CD4-positive, CD25-positive, alpha-beta regulatory T cell (primary cell): ENCODE data around the gene PKDREJ. TPM values are rescaled to one million over a fixed set of nuclear protein-coding genes. Genes with fewer than 3 reads are reported as not detected.

Experiments used
- ATAC-seq, 2 donors: fragments of 150-1000 bp; cut with Tn5 transposase; one replicate each; pipeline ENCODE4 v1.10.0; 2021; ENCODE audit warnings: low read depth in 2 of 2, moderate number of reproducible peaks in 2 of 2, moderate library complexity in 1 of 2
- DNase-seq, 3 donors: peaks; one replicate each; pipeline versions ENCODE4 v3.0.0 to v3.0.0-alpha.2; 2012 to 2022; ENCODE audit warnings: mixed read lengths in 1 of 3
- H3K27ac ChIP-seq: one replicate; pipeline ENCODE4 v1.7.0; 2013; ENCODE audit warnings: mild to moderate bottlenecking, low read length; ENCODE audit not compliant: insufficient read depth, poor library complexity, severe bottlenecking
- H3K27me3 ChIP-seq: one replicate; pipeline ENCODE4 v1.7.0; 2013; ENCODE audit warnings: low read length; ENCODE audit not compliant: control insufficient read depth, insufficient read depth
- H3K36me3 ChIP-seq: one replicate; pipeline ENCODE4 v1.7.0; 2013; ENCODE audit warnings: mild to moderate bottlenecking, low read length, moderate library complexity; ENCODE audit not compliant: control insufficient read depth, insufficient read depth
- H3K4me1 ChIP-seq: 2 replicates; pipeline ENCODE4 v1.7.0; 2013; ENCODE audit warnings: mild to moderate bottlenecking, low read length; ENCODE audit not compliant: insufficient read depth, control insufficient read depth, poor library complexity, severe bottlenecking
- H3K4me3 ChIP-seq: one replicate; pipeline ENCODE4 v1.7.0; 2013; ENCODE audit warnings: low read depth, mild to moderate bottlenecking, low read length, moderate library complexity
- H3K9me3 ChIP-seq, 2 experiments: 1 replicate in 1 of 2; 2 replicates in 1 of 2; pipeline ENCODE4 v1.7.0; 2013; ENCODE audit warnings: low read length in 2 of 2, mild to moderate bottlenecking in 1 of 2, moderate library complexity in 1 of 2; ENCODE audit not compliant: control insufficient read depth in 2 of 2
- H3K27ac Mint-ChIP-seq, 3 donors: one replicate each; pipeline ENCODE4 v1.8.0; 2020 to 2022; ENCODE audit warnings: mild to moderate bottlenecking in 3 of 3, mixed read lengths in 3 of 3, moderate library complexity in 2 of 3
- H3K27me3 Mint-ChIP-seq: one replicate; pipeline ENCODE4 v1.8.0; 2022; ENCODE audit warnings: mild to moderate bottlenecking, mixed read lengths
- H3K36me3 Mint-ChIP-seq: one replicate; pipeline ENCODE4 v1.8.0; 2020; ENCODE audit warnings: mixed read lengths
- H3K4me1 Mint-ChIP-seq, 4 donors: one replicate each; pipeline ENCODE4 v1.8.0; 2020 to 2022; ENCODE audit warnings: mixed read lengths in 4 of 4, mild to moderate bottlenecking in 1 of 4
- H3K4me3 Mint-ChIP-seq, 4 donors: one replicate each; pipeline ENCODE4 v1.8.0; 2020 to 2022; ENCODE audit warnings: mild to moderate bottlenecking in 4 of 4, mixed read lengths in 4 of 4, moderate library complexity in 3 of 4
- H3K9me3 Mint-ChIP-seq, 7 donors: one replicate each; pipeline ENCODE4 v1.8.0; 2020 to 2022; ENCODE audit warnings: mixed read lengths in 7 of 7, mild to moderate bottlenecking in 3 of 7, moderate library complexity in 2 of 7
- polyA plus RNA-seq, 4 donors: library from polyadenylated mRNA; unstranded; fragments of 300-500 nt; fragmentation: Illumina TruSeq; gene quantifications; one replicate each; pipeline ENCODE4 v1.2.3, GENCODE V29; 2021
- total RNA-seq: library from RNA; stranded (reverse); gene quantifications from one replicate; pipeline ENCODE4 v1.2.3, GENCODE V29; 2022

The PKDREJ gene
- total and polyA plus RNA-seq, 5 donors from 2014 or later = 0.19 TPM; not detected in 4

DNA sequence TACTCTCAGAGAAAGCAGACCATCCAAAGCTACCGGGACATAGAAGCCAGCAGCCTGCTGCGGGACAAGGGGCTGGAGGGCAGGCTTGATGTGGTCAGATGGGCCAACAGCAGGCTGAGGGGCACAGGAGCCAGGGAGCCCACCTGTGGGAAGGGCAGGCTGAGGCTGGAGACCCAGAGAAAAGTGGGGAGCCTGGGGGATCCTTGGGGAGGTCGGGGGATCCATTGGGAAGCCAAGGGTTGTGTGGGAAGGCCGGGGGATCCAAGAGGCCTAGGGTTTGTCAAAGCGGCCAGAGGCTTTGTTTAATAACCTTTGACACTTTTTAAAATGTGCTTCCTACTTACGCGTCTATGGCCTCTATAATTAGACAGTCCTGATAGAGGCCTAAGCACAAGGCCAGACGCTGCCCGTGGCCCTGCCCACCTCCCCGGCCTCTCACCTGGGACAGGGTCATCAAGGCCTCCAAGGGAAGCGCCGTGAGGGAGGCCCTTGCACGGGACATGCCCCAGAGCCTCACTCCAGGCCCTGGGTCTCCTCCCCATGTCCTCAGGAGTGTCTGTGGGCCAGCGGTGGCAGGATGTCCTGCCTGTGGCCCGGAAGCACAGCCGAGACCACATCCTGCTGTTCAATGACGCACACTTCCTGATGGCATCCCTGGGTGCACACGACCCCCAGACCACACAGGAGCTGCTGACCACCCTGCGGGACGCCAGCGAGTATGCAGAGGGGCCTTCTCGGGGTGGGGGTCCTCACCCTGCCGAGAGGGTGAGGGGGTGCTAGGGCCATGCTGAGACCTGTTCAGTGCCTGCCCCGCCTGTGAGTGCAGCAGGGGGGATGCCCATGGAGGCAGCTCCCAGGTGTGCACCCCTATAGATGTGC, 25.0 kb upstream of the PKDREJ start:
- peak; percentile 39 to 52 for ATAC-seq

DNA sequence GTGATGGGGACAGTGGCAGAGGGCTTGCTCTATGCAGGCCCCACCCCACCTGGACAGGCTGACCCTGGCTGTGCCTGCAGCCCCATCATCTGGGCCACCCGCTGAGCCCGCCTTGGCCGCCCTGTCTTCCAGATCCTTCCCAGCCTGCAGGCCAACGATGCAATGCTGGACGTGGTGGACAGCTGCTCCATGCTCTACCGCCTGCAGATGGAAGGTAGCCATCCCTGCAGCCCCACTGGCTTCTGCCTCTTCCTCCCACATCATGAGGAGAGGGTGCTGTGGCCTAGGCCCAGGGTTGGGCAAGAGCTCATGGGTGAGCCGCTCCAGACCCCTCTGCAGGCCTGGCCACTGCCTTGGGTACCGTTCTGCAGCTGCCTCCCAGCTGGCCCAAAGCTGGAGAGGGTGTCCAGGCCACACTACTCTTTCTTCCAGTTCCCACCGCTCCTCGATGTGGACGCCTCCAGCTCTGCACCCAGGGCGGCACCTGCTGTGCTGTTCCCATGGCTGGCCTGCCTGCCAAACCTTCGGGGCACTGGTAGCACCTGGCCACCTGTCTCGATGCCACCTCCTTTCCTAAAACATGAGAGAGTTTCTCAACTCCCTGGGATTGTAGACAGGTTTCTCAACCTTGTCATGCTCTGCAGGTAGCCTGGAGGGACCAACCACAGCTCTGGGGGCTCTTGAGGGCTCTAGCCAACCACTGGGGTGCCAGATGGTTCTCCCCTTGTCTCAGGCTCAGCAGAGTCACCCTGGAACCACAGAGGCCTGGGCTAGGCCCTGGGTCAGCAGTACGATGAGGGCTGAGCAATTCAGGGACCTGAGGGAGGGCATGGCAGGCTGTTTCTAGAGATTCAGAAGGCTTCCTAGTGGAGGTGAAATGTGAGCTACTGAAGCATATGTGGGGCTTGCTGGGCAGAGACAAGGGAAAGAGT, 24.1 kb upstream of the PKDREJ start:
- peaks cover 0 to 1% (median 0%) of the 10 kb centered on the region in 7 donors for H3K9me3 Mint-ChIP-seq
- Histone ChIP-seq H3K27me3 (no peaks in the 10 kb centered on the region), H3K27ac (no peak overlapping the region), H3K4me1 (peaks cover 11% of the 10 kb centered on the region), H3K36me3 (peaks cover 5% of the 10 kb centered on the region), H3K4me3 (no peak overlapping the region), H3K9me3 (no peaks in the 10 kb centered on the region)
- DNase-seq (no peak), ATAC-seq (no peak)
- H3K4me1 Mint-ChIP-seq = peaks cover 0 to 16% (median 4%) of the 10 kb centered on the region in 4 donors
- peak overlapping the region in 2 of 3 donors; percentile 22 to 76 for H3K27ac Mint-ChIP-seq
- H3K36me3 Mint-ChIP-seq = peaks cover 15% of the 10 kb centered on the region
- no peaks in the 10 kb centered on the region for H3K27me3 Mint-ChIP-seq
- H3K4me3 Mint-ChIP-seq = no peak overlapping the region

More for the DNA sequence above, 25.0 kb upstream of the PKDREJ start:
- peak overlapping the region; percentile 22 to 76 (median 32) for H3K27ac Mint-ChIP-seq
- Histone ChIP-seq H3K36me3 (peaks cover 5% of the 10 kb centered on the region), H3K27me3 (no peaks in the 10 kb centered on the region), H3K4me1 (peaks cover 11% of the 10 kb centered on the region), H3K4me3 (no peak overlapping the region), H3K27ac (no peak overlapping the region), H3K9me3 (no peaks in the 10 kb centered on the region)
- peaks cover 18% of the 10 kb centered on the region for H3K36me3 Mint-ChIP-seq
- H3K27me3 Mint-ChIP-seq = no peaks in the 10 kb centered on the region
- peak overlapping the region in 1 of 4 donors; percentile 7 for H3K4me3 Mint-ChIP-seq
- peaks cover 0 to 19% (median 4%) of the 10 kb centered on the region in 4 donors for H3K4me1 Mint-ChIP-seq
- DNase-seq = peak in 1 of 3 donors; percentile 71
- peaks cover 0 to 3% (median 0%) of the 10 kb centered on the region in 7 donors for H3K9me3 Mint-ChIP-seq

DNA sequence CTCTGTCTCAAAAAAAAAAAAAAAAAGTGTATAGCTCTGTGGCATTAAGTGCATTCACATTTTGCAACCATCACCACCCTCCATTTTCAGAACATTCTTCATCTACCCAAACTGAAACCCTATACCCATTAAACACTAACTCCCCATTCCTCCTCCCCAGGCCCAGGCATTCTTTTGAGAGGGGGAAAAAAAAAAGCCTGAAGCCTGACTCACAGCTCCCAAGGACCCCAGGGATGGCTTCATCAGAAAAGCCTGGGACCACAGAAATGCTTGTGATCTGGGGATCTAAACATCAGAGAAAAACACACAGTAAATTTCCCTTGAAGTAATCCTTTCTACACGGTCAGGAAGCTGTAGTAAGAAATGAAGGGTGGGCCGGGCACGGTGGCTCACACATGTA, 22.9 kb upstream of the PKDREJ start:
- Histone ChIP-seq H3K4me1 (peaks cover 11% of the 10 kb centered on the region), H3K27ac (no peak overlapping the region), H3K4me3 (no peak overlapping the region), H3K27me3 (no peaks in the 10 kb centered on the region), H3K9me3 (no peaks in the 10 kb centered on the region), H3K36me3 (peaks cover 5% of the 10 kb centered on the region)
- H3K36me3 Mint-ChIP-seq = peaks cover 22% of the 10 kb centered on the region
- no peaks in the 10 kb centered on the region for H3K27me3 Mint-ChIP-seq
- DNase-seq (no peak), ATAC-seq (no peak)
- H3K27ac Mint-ChIP-seq = no peak overlapping the region
- no peak overlapping the region for H3K4me3 Mint-ChIP-seq
- peaks cover 0 to 1% (median 0%) of the 10 kb centered on the region in 7 donors for H3K9me3 Mint-ChIP-seq
- peaks cover 0 to 15% (median 4%) of the 10 kb centered on the region in 4 donors for H3K4me1 Mint-ChIP-seq

DNA sequence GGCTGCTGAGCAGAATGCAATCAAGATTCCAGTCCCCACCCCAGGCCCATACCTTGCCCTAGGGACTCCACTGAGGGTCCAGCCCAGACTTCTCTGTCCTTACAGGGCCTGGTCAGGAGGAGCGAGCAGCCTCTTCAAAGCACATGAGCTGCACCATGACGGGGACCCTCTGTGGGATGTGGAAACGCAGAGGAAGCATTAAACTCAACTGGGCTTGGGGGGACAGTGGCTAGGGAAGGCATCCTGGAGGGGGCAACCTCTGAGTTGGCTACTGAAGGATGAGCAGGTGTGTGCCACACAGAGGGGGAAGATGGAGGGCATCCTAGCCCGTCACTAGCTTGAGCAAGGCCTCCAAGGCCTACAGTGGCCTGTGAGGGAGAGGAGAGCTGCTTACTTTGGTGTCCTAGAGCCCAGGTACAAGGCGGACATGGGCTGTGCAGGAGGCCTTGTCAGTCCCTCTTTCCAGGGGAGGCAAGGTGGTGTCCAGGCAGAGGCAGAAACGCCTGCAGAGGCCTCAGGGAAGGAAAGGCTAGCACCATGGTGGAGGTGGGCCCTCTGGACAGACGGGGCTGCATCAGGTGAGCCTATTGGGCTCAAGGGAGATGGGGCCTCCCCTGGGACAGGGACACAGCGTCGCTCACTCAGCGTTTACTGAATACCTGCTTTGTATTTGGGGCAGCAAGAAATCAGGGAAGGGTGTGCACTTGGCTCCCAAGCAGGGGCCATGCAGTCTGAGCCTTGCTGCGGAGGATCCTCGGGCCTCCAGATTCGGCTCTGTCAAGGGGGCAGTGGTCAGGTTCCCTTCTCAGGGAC, 18.9 kb upstream of the PKDREJ start:
- Mint-ChIP-seq H3K4me3 (no peak overlapping the region), H3K27ac (no peak overlapping the region), H3K4me1 (peaks cover 0 to under 1% (median 0%) of the 10 kb centered on the region in 4 donors), H3K9me3 (no peaks in the 10 kb centered on the region), H3K36me3 (peaks cover 28% of the 10 kb centered on the region), H3K27me3 (no peaks in the 10 kb centered on the region)
- Histone ChIP-seq H3K27me3 (no peaks in the 10 kb centered on the region), H3K9me3 (no peaks in the 10 kb centered on the region), H3K4me1 (no peaks in the 10 kb centered on the region), H3K36me3 (peaks cover 20% of the 10 kb centered on the region), H3K4me3 (no peak overlapping the region), H3K27ac (no peak overlapping the region)
- DNase-seq = no peak
- ATAC-seq = no peak

DNA sequence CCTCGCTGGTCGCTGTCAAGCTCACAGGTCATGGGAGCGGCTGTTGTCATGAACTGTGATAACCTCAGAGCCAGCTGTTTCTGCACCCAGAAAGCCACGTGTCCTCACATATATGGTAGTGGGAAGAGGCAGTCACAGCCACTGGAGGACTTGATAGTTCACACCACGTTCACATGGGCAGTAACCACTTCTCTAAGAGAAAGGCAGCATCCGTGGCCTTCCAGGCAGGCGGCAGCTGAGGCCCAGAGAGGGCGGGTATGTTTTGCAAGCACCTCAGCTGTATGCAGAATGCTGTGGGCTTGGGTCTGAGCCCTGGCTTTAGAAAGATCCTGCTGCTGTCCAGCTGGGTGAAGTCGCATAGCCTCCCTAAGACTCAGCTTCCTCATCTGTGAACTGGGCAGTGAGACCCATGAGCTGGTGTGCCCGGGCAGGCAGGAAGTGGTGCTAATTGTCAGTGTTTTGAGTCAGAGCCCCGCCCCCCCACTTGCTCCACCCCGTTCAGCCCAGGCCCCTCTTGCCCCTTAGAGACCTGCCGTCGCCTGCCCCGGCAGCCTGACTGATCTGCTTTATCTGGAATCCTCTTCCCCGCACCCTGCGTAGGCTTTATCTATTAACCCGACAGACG, 18.0 kb upstream of the PKDREJ start:
- no peaks in the 10 kb centered on the region for H3K27me3 ChIP-seq
- DNase-seq = peak in 1 of 3 donors; percentile 18
- no peak overlapping the region for H3K27ac ChIP-seq
- Mint-ChIP-seq H3K36me3 (peaks cover 30% of the 10 kb centered on the region), H3K4me3 (no peak overlapping the region), H3K27me3 (no peaks in the 10 kb centered on the region), H3K27ac (no peak overlapping the region), H3K9me3 (no peaks in the 10 kb centered on the region), H3K4me1 (peaks cover 0 to 2% (median 0%) of the 10 kb centered on the region in 4 donors)
- H3K4me1 ChIP-seq = no peaks in the 10 kb centered on the region
- no peak overlapping the region for H3K4me3 ChIP-seq
- peaks cover 22% of the 10 kb centered on the region for H3K36me3 ChIP-seq
- H3K9me3 ChIP-seq = no peaks in the 10 kb centered on the region
- ATAC-seq = no peak

DNA sequence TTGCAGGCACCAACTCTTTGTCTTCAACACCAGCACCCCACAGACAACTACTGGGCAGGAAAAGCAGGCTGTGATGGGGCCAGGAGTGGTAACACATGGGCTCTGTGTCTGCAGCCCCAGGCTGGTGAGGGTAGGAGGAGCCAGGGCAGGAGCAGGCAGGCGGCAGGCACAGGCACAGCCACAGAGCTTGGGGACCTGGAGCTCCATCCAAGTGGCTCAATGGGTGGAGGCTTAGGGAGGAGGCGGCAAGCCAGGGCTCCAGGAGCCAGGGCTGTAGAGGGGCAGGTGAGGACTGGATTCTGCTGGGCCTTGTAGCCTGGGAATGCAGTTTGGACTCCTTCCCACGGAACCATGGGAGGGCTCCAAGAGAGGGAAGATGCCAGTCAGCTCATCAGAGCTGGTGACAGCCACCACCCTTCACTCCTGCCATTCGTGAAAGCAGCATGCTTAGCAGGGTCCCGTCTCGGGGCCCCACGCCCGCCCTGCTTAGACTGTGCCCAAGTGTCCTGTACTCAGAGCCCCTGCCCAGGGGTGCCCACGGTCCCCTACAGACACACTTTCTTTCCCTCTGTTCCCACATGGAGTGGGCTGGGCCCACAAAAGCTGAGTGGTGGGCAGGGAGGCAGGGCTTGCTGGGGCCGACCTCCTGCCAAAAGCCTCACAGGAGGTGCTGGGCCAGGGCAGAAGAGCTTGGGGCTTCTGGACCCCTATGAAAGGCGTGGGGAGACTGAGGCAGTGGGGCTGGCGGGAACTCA, 17.1 kb upstream of the PKDREJ start:
- H3K36me3 Mint-ChIP-seq = peaks cover 39% of the 10 kb centered on the region

More for the DNA sequence above, 17.1 kb upstream of the PKDREJ start:
- Mint-ChIP-seq H3K4me3 (no peak overlapping the region), H3K9me3 (peaks cover 0 to 3% (median 0%) of the 10 kb centered on the region in 7 donors), H3K4me1 (peaks cover 0 to 2% (median 0%) of the 10 kb centered on the region in 4 donors), H3K27ac (no peak overlapping the region), H3K27me3 (no peaks in the 10 kb centered on the region)
- ATAC-seq (no peak), DNase-seq (no peak)
- Histone ChIP-seq H3K27ac (no peak overlapping the region), H3K36me3 (peaks cover 24% of the 10 kb centered on the region), H3K4me3 (no peak overlapping the region), H3K27me3 (no peaks in the 10 kb centered on the region), H3K4me1 (no peaks in the 10 kb centered on the region), H3K9me3 (no peaks in the 10 kb centered on the region)
